Naive thymus-derived CD8-positive, alpha-beta T cell (primary cell): Measurements from ENCODE around the gene PRMT3. TPM values are rescaled to one million over a fixed set of nuclear protein-coding genes. Genes with fewer than 3 reads are reported as not detected.

Experiments
- ATAC-seq, 2 donors: fragments of 150-1000 bp; cut with Tn5 transposase in 1 of 2; sonication (Bioruptor Pico), chemical (Tn5 transposase) in 1 of 2; 1 replicate in 1 of 2; 2 replicates in 1 of 2; pipeline ENCODE4 v1.10.0; 2021; ENCODE audit warnings: mild to moderate bottlenecking in 2 of 2, moderate library complexity in 2 of 2
- POLR2A ChIA-PET: fragments of 350-600 bp; sonication (Branson Sonifier 250); formaldehyde crosslinking; loops from one replicate; lab custom pipeline; 2021; ENCODE audit warnings: antibody characterized with exemption; lab: Charles Lee
- DNase-seq, 10 donors: peaks; one replicate each; pipeline versions ENCODE4 v3.0.0 to v3.0.0-alpha.2; 2020 to 2022
- H3K27ac Mint-ChIP-seq, 10 donors: one replicate each; pipeline ENCODE4 v1.8.0; 2020 to 2022; ENCODE audit warnings: mild to moderate bottlenecking in 10 of 10, mixed read lengths in 10 of 10, moderate library complexity in 4 of 10, inconsistent platforms in 1 of 10
- H3K27me3 Mint-ChIP-seq, 5 donors: one replicate each; pipeline ENCODE4 v1.8.0; 2021 to 2022; ENCODE audit warnings: mixed read lengths in 5 of 5
- H3K36me3 Mint-ChIP-seq, 3 donors: one replicate each; pipeline ENCODE4 v1.8.0; 2020 to 2022; ENCODE audit warnings: mixed read lengths in 3 of 3, mild to moderate bottlenecking in 2 of 3, inconsistent platforms in 1 of 3
- H3K4me1 Mint-ChIP-seq, 4 donors: one replicate each; pipeline ENCODE4 v1.8.0; 2021 to 2022; ENCODE audit warnings: mixed read lengths in 4 of 4
- H3K4me3 Mint-ChIP-seq, 10 donors: one replicate each; pipeline ENCODE4 v1.8.0; 2020 to 2022; ENCODE audit warnings: mild to moderate bottlenecking in 10 of 10, mixed read lengths in 10 of 10, moderate library complexity in 6 of 10, inconsistent platforms in 1 of 10
- H3K9me3 Mint-ChIP-seq, 9 donors: one replicate each; pipeline ENCODE4 v1.8.0; 2020 to 2022; ENCODE audit warnings: mixed read lengths in 9 of 9, mild to moderate bottlenecking in 3 of 9, inconsistent platforms in 1 of 9, moderate library complexity in 1 of 9
- polyA plus RNA-seq, 3 donors: library from polyadenylated mRNA; unstranded; fragments of 300-500 nt; fragmentation: Illumina TruSeq; gene quantifications; one replicate each; pipeline ENCODE4 v1.2.3, GENCODE V29; 2021
- total RNA-seq, 8 experiments: library from RNA in 2 of 8; stranded (reverse) in 2 of 8; gene quantifications; one replicate each; pipeline ENCODE4 v1.2.3 and lab custom pipeline; 2021 to 2026

PRMT3 gene
- total and polyA plus RNA-seq, 5 experiments from 2014 or later: 6.5 to 19.1 (median 8.7) TPM

DNA sequence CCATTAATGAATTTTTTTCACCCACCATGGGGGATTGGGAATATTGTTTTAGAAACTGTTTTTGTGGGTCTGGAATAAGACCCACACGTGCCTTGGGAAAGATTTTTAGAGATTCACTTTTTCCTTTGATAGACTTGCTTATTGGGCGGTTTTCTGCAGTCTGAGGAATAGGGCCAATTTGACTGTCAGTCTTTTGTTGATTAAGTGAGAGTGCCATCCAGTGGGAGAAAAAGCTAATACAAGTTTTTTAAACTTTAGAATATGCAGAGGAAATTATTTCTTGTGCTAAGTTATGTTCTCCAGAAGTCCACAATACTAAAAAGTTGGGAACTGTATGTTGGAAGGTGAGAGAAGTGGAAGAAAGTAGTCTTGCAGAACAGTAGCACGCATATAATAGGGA lies 56.1 kb downstream of the PRMT3 start:
- ATAC-seq: no peak
- DNase-seq: peak in 2 of 10 donors; percentile 1 to 6
- H3K4me1 Mint-ChIP-seq: peaks cover 0 to 1% (median 0%) of the 10 kb centered on the region in 4 donors
- no peak overlapping the region for H3K4me3 Mint-ChIP-seq
- no peaks in the 10 kb centered on the region for H3K27me3 Mint-ChIP-seq
- H3K27ac Mint-ChIP-seq: no peak overlapping the region
- POLR2A ChIA-PET: no interaction called here
- peaks cover 0 to 44% (median 6%) of the 10 kb centered on the region in 3 donors for H3K36me3 Mint-ChIP-seq
- H3K9me3 Mint-ChIP-seq: no peaks in the 10 kb centered on the region

GRCh38 chr11:20444535-20444934 lies 57.0 kb downstream of the PRMT3 start:
- H3K27ac Mint-ChIP-seq: no peak overlapping the region
- no peak for ATAC-seq
- POLR2A ChIA-PET: no interaction called here
- no peaks in the 10 kb centered on the region for H3K27me3 Mint-ChIP-seq
- no peak overlapping the region for H3K4me3 Mint-ChIP-seq
- peaks cover 0 to 46% (median 9%) of the 10 kb centered on the region in 3 donors for H3K36me3 Mint-ChIP-seq
- no peak for DNase-seq
- peaks cover 0 to 1% (median 0%) of the 10 kb centered on the region in 4 donors for H3K4me1 Mint-ChIP-seq
- no peaks in the 10 kb centered on the region for H3K9me3 Mint-ChIP-seq

GRCh38 chr11:20448834-20449233 lies 61.3 kb downstream of the PRMT3 start:
- Mint-ChIP-seq H3K4me1 (peaks cover 0 to 9% (median 2%) of the 10 kb centered on the region in 4 donors), H3K9me3 (no peaks in the 10 kb centered on the region), H3K27me3 (no peaks in the 10 kb centered on the region), H3K4me3 (no peak overlapping the region), H3K27ac (no peak overlapping the region), H3K36me3 (peaks cover 0 to 54% (median 27%) of the 10 kb centered on the region in 3 donors)
- ATAC-seq: no peak
- POLR2A ChIA-PET: no interaction called here
- no peak for DNase-seq

DNA sequence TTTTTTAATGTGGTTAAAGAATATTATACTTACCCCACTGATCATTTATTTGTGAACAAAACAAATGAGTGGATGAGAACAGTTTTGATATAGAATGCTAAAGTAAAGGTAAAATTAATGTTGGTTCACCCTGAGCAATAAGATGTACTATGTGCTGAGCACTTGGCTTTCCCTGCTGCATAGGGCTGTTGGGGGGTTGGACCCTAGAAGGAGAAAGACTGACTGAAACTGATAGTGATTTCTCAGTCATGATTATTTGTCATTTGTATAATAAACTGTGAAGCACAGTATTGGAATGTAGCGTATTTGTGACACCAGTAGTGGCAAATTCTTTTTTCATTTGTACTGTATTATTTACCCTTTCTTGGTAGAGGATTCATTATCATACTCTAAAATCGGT lies 63.3 kb downstream of the PRMT3 start:
- ATAC-seq (no peak), DNase-seq (no peak)
- Mint-ChIP-seq H3K27ac (no peak overlapping the region), H3K36me3 (peaks cover 0 to 59% (median 31%) of the 10 kb centered on the region in 3 donors), H3K4me1 (peaks cover 0 to 9% (median 2%) of the 10 kb centered on the region in 4 donors), H3K9me3 (no peaks in the 10 kb centered on the region), H3K4me3 (no peak overlapping the region), H3K27me3 (no peaks in the 10 kb centered on the region)
- POLR2A ChIA-PET: no interaction called here

- ATAC-seq: no peak
- no peak for DNase-seq
- Mint-ChIP-seq H3K27ac (no peak overlapping the region), H3K27me3 (no peaks in the 10 kb centered on the region), H3K36me3 (peaks cover 0 to 61% (median 35%) of the 10 kb centered on the region in 3 donors), H3K9me3 (no peaks in the 10 kb centered on the region), H3K4me3 (no peak overlapping the region), H3K4me1 (peaks cover 0 to 9% (median 2%) of the 10 kb centered on the region in 4 donors)
- POLR2A ChIA-PET: no interaction called here
Observed at GRCh38 chr11:20451568-20451967, 64.1 kb downstream of the PRMT3 start.

- H3K9me3 Mint-ChIP-seq: no peaks in the 10 kb centered on the region
- H3K27ac Mint-ChIP-seq: no peak overlapping the region
- no peaks in the 10 kb centered on the region for H3K27me3 Mint-ChIP-seq
- peaks cover 0 to 9% (median 3%) of the 10 kb centered on the region in 4 donors for H3K4me1 Mint-ChIP-seq
- no peak overlapping the region for H3K4me3 Mint-ChIP-seq
- POLR2A ChIA-PET: no interaction called here
- no peak for DNase-seq
- ATAC-seq: no peak
- peaks cover 5 to 59% (median 36%) of the 10 kb centered on the region in 3 donors for H3K36me3 Mint-ChIP-seq
Observed at GRCh38 chr11:20452585-20452984, 65.1 kb downstream of the PRMT3 start.

GRCh38 chr11:20453657-20454316 lies 66.3 kb downstream of the PRMT3 start:
- Mint-ChIP-seq H3K4me1 (peaks cover 0 to 9% (median 3%) of the 10 kb centered on the region in 4 donors), H3K4me3 (no peak overlapping the region), H3K9me3 (no peaks in the 10 kb centered on the region), H3K27me3 (no peaks in the 10 kb centered on the region), H3K27ac (no peak overlapping the region), H3K36me3 (peaks cover 5 to 55% (median 31%) of the 10 kb centered on the region in 3 donors)
- ATAC-seq (no peak), DNase-seq (no peak)
- POLR2A ChIA-PET: no interaction called here

GRCh38 chr11:20457001-20457799 lies 69.7 kb downstream of the PRMT3 start:
- peak overlapping the region in 1 of 10 donors; percentile 56 for H3K27ac Mint-ChIP-seq
- H3K9me3 Mint-ChIP-seq: no peaks in the 10 kb centered on the region
- peaks cover 5 to 60% (median 24%) of the 10 kb centered on the region in 3 donors for H3K36me3 Mint-ChIP-seq
- H3K27me3 Mint-ChIP-seq: no peaks in the 10 kb centered on the region
- no peak overlapping the region for H3K4me3 Mint-ChIP-seq
- H3K4me1 Mint-ChIP-seq: peaks cover 0 to 7% (median 2%) of the 10 kb centered on the region in 4 donors
- ATAC-seq: no peak
- no peak for DNase-seq
- POLR2A ChIA-PET: no interaction called here

- POLR2A ChIA-PET: no interaction called here
- Mint-ChIP-seq H3K36me3 (peaks cover 5 to 61% (median 26%) of the 10 kb centered on the region in 3 donors), H3K27me3 (no peaks in the 10 kb centered on the region), H3K27ac (no peak overlapping the region), H3K9me3 (no peaks in the 10 kb centered on the region), H3K4me1 (peaks cover 0 to 7% (median 2%) of the 10 kb centered on the region in 4 donors), H3K4me3 (no peak overlapping the region)
- ATAC-seq: no peak
- no peak for DNase-seq
Observed at GRCh38 chr11:20457934-20458680, 70.6 kb downstream of the PRMT3 start.

GRCh38 chr11:20458905-20459632 lies 71.6 kb downstream of the PRMT3 start:
- DNase-seq: no peak
- Mint-ChIP-seq H3K4me1 (peaks cover 0 to 7% (median 2%) of the 10 kb centered on the region in 4 donors), H3K4me3 (no peak overlapping the region), H3K9me3 (no peaks in the 10 kb centered on the region), H3K36me3 (peaks cover 9 to 56% (median 24%) of the 10 kb centered on the region in 3 donors), H3K27me3 (no peaks in the 10 kb centered on the region), H3K27ac (no peak overlapping the region)
- POLR2A ChIA-PET: no interaction called here
- ATAC-seq: no peak

DNA sequence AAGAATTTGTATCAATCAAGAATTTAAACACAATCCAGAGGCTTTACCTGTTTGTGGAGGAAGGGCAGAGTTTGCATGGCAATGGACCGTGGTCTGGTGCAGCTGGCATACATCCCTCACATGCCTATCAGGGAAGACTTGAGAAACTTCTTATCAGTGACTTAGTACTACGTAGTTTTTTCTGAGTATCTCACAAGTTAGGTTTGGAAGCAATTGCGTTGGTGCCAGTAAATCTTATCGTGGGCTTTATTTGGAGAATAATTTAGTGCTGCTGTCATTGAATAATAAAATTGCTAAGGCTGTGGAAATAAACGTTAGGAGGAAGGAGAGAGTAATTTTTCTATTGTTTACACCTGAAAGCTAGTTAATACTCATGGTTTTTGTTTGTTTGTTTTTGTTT lies 72.3 kb downstream of the PRMT3 start:
- no peak overlapping the region for H3K4me3 Mint-ChIP-seq
- H3K27ac Mint-ChIP-seq: no peak overlapping the region
- H3K9me3 Mint-ChIP-seq: no peaks in the 10 kb centered on the region
- ATAC-seq (no peak), DNase-seq (no peak)
- H3K36me3 Mint-ChIP-seq: peaks cover 12 to 56% (median 28%) of the 10 kb centered on the region in 3 donors
- H3K27me3 Mint-ChIP-seq: no peaks in the 10 kb centered on the region
- POLR2A ChIA-PET: no interaction called here
- H3K4me1 Mint-ChIP-seq: peaks cover 0 to 7% (median 2%) of the 10 kb centered on the region in 4 donors

DNA sequence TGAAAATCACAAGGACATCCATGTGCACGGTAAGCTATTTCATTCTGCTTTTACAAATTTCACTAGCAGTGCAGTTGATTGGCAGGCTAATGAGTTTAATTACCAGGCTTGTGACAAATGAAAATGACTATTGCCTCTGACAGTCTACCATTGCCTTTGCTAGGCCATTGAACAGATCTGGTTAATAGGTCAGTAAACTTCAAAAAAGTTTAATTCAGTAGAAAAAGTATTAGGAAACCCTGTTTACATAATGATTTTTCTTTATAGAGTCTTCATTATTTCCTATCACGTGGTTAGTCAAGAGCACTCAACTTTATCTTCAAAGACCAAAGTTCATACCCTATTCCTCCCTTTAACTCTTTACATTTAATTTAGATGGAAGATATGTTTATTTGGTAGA lies 77.0 kb downstream of the PRMT3 start:
- Mint-ChIP-seq H3K4me1 (peaks cover 0 to 5% (median 2%) of the 10 kb centered on the region in 4 donors), H3K36me3 (peaks cover 18 to 60% (median 37%) of the 10 kb centered on the region in 3 donors), H3K27me3 (no peaks in the 10 kb centered on the region), H3K27ac (no peak overlapping the region), H3K9me3 (no peaks in the 10 kb centered on the region), H3K4me3 (no peak overlapping the region)
- DNase-seq (no peak), ATAC-seq (no peak)
- POLR2A ChIA-PET: no interaction called here
